HG03066 (cell line): Measurements from ENCODE around the gene STK11.

Experiments used
- ATAC-seq: cut with Tn5 transposase; IDR thresholded peaks from one replicate; pipeline ENCODE4 v1.9.1; 2021; ENCODE audit warnings: low read depth; ENCODE audit not compliant: unreplicated experiment

Gene STK11

GRCh38 chr19:1223018-1223855 is 17.7 kb downstream of the STK11 start:
- no peak for ATAC-seq

GRCh38 chr19:1224047-1224825 is 18.7 kb downstream of the STK11 start:
- ATAC-seq, result no peak

- ATAC-seq, result no peak
These were observed 19.3 kb downstream of the STK11 start for GRCh38 chr19:1224847-1225246.

GRCh38 chr19:1225440-1226226 is 20.1 kb downstream of the STK11 start:
- no peak for ATAC-seq

- ATAC-seq, result no peak
These were observed 20.6 kb downstream of the STK11 start for GRCh38 chr19:1226227-1226518.

- ATAC-seq, result no peak
These were observed 21.1 kb downstream of the STK11 start for GRCh38 chr19:1226522-1227303.

GRCh38 chr19:1227304-1228054 is 21.9 kb downstream of the STK11 start:
- ATAC-seq, result no peak

- no peak for ATAC-seq
These were observed 22.8 kb downstream of the STK11 start for GRCh38 chr19:1228161-1228957.

GRCh38 chr19:1229056-1229923 is 23.7 kb downstream of the STK11 start:
- no peak for ATAC-seq

- no peak for ATAC-seq
These were observed 24.6 kb downstream of the STK11 start for GRCh38 chr19:1229924-1230782.

- no peak for ATAC-seq
These were observed 25.4 kb downstream of the STK11 start for GRCh38 chr19:1230783-1231489.

- no peak for ATAC-seq
These were observed 26.4 kb downstream of the STK11 start for GRCh38 chr19:1231729-1232637.

- no peak for ATAC-seq
These were observed 27.1 kb downstream of the STK11 start for GRCh38 chr19:1232652-1233072.

- ATAC-seq, result no peak
These were observed 27.6 kb downstream of the STK11 start for GRCh38 chr19:1233115-1233667.
